Activated effector memory CD4-positive, alpha-beta T cell treated with anti-CD3 and anti-CD28 coated beads, Interleukin-2, amount 50 U/mL, for 16 hours (primary cell): Measurements from ENCODE around the gene RD3L.
"Not testable (repeated sequence)": the region's sequence is repeated elsewhere in the genome, so short reads cannot be mapped to it uniquely, and the experiment has no call there.

Source experiments
- DNase-seq: peaks from one replicate; pipeline ENCODE4 v3.0.0-alpha.2; 2020

Gene RD3L

DNA sequence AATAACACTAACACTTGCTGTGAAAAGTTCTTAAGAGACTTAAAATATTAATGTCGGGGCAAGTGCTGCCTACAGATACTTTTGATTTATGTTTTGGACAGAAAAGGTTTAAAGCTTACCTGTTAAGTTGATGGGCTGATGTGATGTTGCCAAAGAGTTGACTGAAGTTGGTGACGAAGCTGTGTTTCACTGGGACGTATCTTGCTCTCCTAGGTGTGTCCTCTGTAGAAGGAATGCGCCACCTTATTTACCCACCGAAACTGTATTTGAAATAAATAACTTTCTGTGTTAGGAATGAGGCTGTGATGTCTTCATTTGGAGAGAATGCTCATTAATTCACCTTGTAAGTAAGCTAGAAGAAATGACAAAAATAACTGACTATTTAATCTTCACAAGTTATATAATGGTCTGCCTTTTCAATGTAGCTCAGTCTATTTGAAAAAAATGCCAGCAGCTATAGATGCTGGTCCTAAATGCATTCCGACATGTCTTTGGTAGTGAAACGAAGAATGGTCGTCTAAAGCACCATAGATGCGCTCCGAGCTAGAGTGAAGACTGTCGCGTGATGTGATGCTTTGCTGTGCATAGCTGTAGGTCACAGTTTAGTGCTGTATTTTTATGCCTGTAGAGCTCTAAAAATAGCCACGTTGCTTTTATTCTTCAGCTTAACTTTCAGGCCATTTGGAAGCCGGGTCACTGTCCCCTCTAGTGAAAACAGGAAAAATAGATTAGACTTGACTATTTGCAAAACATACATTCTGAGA lies at the start of gene RD3L:
RD3L (minus strand) TSS at position 557 of the 764 bp plus-strand sequence. CDS start 834 bp downstream, outside the sequence.
- DNase-seq, result no peak

DNA sequence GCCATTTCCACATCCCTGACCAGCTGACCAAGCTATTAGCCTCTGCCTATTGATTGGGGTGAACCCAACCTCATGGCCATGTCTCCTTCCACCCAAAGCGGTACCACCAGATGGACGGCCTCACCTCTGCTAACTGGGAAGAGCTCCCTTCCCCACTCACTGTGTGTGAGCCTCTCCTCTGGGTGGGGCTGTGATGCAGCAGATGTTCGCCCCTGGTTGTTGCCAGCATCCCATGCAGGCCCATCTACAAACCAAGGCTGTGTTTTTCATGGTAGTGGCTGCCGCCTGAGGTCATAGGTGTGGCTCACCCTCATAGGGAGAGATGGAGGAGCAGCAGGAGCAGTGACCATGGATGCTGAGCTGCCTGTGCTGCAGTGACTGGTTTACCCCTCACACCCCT lies 47.6 kb upstream of the RD3L start:
- DNase-seq, result no peak

DNA sequence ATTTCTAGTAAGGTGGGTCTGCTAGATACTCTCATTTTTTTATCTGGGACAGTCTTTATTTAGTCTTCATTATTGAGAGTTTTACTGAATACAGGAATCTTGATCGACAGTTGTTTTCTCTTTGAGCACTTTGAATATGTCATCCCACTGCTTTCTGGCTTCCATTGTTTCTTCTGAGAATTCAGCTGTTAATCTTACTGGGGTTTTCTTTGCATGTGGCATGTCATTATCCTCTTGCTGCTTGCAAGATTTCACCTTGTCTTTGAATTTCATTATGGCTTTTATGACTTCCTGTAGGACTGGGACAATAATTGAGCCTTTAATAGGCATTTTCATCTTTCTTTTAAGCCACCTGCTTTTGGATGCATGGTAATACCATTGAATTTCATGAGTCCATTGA lies 46.7 kb upstream of the RD3L start:
- DNase-seq, result no peak

DNA sequence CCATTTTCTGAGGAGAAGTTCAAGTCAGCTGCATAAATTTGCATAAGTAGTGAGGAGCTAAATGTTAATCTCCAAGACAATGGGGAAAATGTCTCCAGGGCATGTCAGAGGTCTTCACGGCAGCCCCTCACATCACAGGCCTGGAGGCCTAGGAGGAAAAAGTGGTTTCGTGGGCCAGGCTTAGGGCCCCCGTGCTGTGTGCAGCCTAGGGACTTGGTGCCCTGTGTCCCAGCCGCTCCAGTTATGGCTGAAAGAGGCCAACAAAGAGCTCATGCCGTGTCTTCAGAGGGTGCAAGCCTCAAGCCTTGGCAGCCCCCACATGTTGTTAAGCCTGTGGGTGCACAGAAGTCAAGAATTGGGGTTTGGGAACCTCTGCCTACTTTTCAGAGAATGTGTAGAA lies 41.9 kb upstream of the RD3L start:
- no peak for DNase-seq

DNA sequence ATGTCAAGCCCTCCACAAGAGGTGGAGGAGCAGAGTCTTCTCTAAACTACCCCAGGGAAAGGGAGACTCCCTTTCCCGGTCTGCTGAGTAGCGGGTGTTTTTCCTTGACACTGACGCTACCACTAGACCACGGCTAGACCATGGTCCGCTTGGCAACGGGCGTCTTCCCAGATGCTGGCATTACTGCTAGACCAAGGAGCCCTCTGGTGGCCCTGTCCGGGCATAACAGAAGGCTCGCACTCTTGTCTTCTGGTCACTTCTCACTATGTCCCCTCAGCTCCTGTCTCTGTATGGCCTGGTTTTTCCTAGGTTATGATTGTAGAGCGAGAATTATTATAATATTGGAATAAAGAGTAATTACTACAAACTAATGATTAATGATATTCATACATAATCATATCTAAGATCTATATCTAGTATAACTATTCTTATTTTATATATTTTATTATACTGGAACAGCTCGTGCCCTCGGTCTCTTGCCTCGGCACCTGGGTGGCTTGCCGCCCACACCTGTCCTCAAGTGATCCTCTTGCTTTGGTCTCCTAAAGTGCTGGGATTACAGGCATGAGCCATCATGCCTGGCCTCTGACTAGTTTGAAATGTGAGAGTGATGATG lies 38.4 kb upstream of the RD3L start:
- not testable (repeated sequence) for DNase-seq

DNA sequence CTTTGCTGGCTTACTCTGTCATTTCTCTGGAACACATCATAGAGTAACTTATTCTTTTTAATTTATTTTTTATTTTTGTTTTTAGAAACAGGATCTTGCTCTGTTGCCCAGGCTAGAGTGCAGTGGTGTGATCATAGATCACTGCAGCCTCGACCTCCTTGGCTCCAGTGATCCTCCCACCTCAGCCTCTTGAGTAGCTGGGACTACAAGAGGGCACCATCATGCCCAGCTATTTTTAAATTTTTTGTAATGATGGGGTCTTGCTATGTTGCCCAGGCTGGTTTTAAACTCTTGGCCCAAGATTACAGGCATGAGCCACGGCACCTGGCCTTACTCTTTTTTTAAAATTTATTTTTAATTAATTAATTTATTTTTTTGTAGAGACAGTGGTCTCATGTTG lies 32.2 kb upstream of the RD3L start:
- no peak for DNase-seq

DNA sequence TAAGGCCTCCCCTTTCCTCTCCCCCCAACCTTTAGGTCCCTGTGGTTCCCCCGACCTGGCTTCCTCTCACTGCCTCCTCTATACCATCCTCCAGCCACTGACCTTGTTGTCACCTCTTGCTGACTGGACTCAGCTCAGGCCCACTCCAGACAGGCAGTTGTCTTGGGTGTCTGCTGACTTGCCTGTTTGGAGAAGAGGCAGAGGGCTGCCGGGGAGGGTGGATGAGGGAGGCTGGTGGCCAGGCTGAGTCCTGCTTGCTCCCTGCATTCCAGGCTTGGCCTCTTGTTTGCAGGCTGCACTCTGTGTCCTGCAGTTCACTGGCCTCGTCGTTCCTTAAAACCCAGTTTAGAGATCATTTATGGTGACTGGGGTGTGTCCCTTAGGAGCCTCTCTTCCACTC lies 31.0 kb upstream of the RD3L start:
- no peak for DNase-seq

DNA sequence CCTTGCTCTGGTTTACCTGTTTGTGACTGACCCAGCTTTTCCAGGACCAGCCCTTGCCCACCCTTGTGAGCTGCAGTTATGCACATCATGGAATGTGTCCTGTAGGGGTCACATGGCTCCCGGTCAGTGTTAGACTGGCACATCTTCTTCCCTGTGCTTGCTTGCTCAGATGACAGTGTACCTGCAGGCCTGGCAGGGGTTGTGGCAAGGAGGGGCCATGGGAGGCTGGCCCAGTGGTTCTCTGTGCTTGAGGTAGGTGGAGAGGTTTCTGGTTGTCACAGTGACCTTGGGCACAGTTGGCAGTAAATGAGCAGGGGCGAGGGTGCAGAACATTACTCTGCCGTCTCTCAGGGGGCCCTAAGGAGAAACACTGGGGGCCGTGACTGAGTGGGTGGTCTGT lies 27.6 kb upstream of the RD3L start:
- DNase-seq, result no peak

DNA sequence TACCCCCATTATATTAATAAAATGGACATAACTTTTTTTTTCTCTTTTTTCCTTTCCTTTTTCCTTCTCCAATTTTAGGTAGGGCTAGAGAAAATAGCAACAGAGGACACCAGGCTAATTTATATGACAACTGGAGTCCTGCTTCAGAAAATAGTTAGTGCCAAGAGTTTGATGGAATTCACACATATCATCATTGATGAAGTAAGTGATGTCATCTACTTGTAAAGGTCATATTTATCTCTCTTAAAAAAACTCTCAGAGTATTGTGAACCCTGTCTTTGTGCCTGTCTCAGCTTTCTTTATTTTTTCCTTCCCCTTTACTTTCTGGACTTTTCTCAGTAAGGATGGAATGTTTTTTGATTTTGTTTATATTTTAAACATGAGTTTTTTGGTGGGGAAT lies 24.3 kb upstream of the RD3L start:
- no peak for DNase-seq

DNA sequence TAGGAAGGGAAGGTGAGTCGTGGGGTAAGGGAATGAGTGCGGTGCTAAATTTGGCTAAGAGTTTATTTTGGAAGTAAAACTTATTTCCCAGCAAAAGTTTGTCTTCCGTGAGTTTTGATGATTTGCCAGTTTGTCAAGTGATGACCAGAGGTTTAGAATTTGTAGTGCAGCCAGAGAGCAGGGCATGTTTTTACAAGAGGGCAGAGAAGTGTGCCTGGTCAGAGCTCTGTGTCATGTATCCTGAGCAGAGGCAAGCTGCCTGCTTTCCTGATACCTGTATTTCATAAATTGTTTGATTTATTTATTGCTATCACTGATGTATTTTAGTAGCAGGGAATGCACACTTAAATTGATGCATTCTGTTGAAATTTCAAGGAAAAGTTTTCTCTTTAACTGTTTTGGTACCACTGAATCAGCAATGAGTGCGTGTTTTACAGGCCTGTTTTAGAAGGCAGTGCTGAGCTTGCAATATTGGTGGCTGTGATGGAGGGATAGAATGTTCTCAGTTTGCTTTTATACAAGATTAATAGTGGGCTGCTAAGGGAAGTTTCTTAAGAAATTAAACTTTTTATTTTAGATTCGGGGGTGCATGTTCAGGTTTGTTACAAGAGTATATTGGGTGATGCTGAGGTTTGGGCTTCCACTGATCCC lies 19.7 kb upstream of the RD3L start:
- no peak for DNase-seq

DNA sequence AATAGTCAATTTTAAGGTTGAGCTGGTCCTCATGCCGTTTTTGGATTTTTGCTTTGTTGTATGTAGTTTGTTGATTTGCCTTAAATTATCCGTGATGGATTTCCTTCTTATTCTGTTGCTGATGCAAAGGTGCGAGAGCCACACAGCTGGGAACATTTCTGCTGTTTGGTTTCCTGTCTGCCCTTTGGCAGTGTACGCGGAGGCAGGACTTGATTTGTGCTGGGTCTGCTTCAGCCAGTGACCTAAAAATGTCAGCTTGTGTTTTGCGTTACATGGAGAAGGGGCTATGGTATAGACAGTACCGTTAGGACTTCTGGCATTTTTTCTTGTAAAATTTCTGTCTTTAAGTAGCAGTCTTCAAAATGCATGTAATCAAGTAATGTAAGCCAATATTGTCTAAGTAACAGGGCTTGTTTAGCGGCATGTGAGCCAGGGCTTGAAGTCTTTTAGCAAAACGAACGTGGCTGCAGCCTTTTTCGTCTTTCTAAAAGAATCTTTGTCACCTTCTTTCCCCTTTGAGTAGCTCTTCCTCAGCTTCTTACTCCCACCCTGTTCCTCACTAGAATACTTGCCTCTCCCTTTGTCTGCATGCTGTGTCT lies 18.2 kb upstream of the RD3L start:
- DNase-seq, result no peak

DNA sequence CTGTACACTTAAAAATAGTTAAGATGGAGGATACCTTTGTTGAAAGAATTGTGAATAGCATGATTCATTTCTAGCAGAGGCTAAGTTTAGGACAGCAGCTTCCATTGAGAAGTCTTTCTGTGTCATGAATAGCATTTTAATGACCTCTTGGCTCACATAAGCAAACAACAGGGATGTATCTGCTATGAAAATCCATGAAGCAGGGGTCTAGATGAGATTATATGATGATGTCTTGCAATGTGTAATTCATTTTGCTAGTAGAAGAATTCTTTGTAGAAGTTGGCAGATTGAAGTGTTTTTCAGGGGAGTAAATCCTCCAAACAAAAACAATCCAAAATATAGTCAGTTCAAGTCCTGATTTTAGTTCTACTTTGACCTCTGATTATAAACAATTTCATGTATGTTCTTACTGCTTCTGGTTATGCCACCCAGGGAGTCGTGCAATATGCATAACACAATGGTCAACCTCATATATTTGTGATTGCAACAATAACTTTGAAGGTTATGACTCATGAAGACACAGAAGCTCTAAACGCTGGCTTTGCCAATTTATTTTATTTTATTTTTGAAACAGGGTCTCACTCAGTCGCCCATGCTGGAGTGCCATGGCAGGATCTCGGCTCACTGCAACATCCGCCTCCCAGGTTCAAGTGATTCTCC lies 6.9 kb upstream of the RD3L start:
- DNase-seq, result no peak

DNA sequence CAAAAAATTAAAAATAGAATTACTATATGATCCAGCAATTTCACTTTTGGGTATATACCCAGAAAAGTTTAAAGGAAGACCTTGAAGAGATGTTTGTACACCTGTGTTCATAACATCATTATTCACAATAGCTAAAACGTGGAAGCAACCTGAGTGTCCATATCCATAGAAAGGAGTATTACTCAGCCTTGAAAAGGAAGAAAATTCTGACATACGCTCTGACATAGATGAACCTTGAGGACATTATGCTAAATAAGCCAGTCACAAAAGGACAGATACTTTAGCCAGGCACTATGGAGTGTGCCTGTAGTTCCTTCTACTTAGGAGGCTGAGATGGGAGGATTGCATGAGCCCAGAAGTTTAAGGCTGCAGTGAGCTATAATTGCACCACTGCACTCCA lies 6.1 kb upstream of the RD3L start:
- DNase-seq, result no peak

DNA sequence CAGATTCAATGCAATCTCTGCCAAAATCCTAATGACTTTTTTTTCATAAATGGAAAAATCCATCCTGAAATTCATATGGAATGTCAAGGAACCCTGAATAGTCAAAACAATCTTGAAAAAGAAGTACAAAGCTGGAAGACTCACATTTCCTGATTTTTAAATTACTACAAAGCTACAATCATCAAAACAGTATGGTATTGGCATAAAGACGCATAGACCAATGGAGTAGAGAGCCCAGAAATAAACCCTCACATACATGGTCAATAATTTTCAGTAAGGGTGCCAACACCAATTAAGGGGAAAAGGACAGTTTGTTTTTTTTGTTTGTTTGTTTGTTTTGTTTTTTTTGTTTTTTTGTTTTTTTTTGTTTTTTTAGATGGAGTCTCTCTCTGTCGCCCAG lies 4.6 kb upstream of the RD3L start:
- no peak for DNase-seq

DNA sequence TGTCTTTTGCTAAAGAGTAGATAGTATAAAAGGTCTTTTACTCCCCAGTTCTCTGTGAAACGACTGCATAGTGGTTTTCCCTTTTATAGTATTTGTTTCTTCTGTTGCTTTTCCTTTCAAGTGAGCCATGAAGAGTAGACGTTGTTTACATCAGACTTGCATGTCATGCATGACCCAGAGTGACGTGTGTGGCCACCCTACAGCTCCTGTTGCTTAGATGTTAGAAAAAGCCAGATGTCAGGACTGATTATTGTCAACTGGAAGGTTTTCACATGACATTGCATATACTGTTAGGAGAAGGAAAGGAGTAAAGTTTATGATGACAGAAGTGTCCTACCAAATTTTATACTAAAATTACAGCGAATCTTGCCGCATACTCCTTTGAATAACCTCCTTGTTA lies 1.3 kb upstream of the RD3L start:
- DNase-seq, result no peak

DNA sequence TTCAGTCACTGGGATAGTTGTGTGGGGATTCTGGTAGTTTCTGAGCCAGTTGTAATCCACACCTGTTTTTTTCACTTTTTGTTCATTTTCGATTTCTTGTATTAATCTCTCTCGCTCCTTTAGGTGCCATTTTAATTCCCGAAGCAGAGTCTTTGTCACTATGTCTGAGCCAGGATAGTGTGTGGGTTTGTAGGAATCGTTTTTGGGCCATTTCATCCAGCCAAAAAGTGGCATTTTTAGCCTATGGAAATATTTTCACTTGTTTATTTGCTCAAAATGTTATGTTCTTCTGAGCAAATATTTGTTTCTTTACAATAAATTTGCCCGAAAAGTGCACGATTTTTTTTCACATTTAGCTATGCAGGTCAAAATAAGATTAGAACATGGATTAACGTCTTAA lies 867 bp downstream of the RD3L start:
- DNase-seq, result no peak

DNA sequence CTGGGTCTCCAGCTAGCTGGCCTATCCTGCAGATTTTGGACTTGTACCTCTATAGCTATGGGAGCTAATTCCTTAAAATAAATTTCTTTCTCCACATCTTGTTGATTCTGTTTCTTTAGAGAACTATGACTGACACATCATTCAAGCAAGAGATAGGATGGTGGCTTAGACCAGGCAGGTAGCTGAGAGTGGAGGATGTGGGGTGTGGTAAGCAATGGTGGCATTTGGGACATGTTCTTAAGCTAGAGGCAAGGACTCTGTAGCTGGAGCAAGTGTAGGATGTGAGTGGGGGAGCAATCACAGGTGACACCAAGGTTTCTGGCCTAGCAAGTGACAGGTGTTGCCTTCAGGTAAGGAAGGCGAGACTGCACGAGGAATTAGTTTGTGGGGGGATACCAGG lies 7.2 kb downstream of the RD3L start:
- no peak for DNase-seq

DNA sequence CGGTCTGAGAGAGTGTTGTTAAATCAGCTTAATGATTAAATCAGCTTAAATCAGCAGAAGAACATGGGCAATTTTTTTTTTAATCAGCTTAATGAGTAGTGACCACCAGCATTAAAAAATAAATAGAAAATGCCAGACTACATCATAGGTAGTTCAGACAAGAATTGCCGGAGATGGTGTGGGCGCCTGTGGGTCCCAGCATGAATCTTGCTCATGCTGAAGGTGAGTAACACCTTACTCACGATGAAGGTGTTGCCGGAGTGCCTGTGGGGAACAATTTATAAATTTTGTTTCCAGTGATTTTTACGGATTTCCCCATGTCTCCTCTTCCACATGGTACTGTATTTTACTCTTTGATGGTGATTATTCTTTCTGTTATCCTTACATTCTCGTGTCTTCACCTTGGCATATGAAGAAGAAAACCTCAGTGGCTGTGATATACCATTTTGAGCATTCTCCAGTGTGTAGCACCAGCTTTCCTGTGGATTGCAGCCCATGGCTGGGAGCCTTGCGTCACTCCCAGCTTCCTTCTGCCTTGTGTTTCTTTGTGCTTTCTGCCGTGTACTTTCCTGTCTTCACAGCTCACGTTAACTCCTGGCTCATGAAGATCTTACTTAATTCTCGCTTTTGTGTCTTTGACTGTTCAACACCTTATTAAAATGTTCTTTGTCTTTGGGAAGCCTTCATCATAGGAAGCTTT lies 9.4 kb downstream of the RD3L start:
- DNase-seq, result no peak

DNA sequence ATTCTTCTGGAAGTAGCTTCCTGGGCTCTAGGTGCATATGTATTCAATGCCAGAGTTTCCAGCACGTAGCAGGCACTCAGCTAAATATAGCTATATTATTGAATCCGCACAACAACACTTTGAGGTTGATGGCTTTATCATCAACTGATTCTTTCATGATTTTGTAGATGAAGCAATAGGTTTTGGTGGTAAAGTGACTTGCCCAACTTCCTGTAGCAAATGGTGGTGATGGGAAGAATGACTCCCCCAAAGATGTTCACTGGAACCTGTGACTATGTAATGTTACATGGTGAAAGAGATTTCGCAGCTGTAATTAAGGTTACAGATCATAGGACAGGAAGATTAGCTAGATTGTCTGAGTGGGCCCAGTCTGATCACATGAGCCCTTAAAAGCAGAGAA lies 10.9 kb downstream of the RD3L start:
- DNase-seq, result no peak

DNA sequence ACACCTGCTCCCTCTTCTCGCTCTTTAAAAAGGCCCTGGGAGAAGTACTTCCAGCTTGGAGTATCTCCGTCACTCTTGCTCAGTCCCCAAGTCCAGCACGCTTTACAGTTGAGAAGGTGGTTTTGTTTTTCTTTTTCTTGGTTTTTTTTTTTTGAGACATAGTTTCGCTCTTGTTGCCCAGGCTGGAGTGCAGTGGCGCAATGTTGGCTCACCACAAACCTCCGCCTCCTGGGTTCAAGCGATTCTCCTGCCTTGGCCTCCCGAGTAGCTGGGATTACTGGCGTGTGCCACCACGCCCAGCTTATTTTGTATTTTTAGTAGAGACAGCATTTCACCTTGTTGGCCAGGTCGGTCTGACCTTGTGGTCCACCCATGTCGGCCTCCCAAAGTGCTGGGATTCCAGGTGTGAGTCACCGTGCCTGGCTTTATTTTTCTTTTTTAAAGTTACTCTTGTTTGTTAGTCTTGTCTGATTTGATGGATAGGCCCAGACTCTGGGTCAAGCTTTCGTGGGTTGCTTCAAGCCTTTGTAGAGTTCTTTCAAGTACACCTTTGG lies 12.2 kb downstream of the RD3L start:
- no peak for DNase-seq

DNA sequence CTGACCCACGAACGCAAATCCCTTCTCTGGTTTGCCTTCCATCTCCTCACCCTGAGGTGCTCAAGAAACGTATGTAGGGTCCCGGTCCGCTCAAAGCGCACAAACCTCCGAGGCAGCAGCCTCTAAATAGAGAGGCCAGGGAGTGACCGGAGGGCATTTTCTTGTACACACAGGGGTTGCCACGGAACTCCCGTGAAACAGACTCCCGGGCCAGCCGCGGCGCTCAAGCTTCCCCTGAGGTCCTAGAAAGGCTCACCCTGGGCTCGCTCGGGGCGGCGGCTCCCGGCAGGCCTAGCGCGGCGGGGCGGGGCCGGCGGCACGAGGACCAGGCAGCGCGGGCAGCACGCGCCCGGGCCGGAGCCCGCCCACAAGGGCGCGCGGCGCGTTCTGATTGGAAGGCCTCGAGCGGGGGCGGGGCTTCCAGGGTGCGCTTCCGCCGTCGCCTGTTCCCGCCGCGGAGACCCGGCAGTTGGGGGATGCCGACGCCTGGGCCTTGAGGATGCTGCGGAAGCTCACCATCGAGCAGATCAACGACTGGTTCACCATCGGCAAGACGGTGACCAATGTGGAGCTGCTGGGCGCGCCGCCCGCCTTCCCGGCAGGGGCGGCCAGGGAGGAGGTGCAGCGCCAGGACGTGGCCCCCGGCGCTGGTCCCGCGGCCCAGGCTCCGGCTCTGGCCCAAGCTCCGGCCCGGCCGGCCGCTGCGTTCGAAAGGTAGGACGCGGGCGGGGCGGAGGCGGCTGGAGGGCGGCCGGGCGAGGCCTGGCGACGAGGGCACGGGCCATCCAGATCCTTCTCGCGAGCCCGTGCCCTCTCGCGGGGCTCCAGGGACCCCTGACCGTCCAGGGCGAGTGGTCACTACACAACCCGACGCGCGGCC lies 14.1 kb downstream of the RD3L start, which contains the start of gene TDRD9:
TDRD9 (plus strand) TSS at position 446 of the 880 bp plus-strand sequence; CDS start at position 500, 54 bp downstream.
- DNase-seq, result no peak
